ENCODE data around the gene VDR.

Gene VDR

GRCh38 chr12:47904713-47905709, at the start of gene VDR:
Gene VDR, minus strand, starts transcription at chr12:47904994. Its CDS starts 25,881 bp downstream, at chr12:47879113.
- peak; percentile 86 for DNase-seq

- no peak for DNase-seq
Observed at GRCh38 chr12:47954058-47954457, 49.3 kb upstream of the VDR start.

- DNase-seq, result no peak
Observed at GRCh38 chr12:47950856-47951468, 46.2 kb upstream of the VDR start.

- peak; percentile 83 for DNase-seq
Observed at GRCh38 chr12:47949441-47950341, 44.9 kb upstream of the VDR start.

GRCh38 chr12:47947341-47947740, 42.5 kb upstream of the VDR start:
- DNase-seq, result no peak

- no peak for DNase-seq
Observed at GRCh38 chr12:47946413-47947323, 41.9 kb upstream of the VDR start.

- DNase-seq, result no peak
Observed at GRCh38 chr12:47945341-47945728, 40.5 kb upstream of the VDR start.

- DNase-seq, result no peak
Observed at GRCh38 chr12:47944685-47945340, 40.0 kb upstream of the VDR start.

- no peak for DNase-seq
Observed at GRCh38 chr12:47943623-47944340, 39.0 kb upstream of the VDR start.

GRCh38 chr12:47942614-47943225, 37.9 kb upstream of the VDR start:
- no peak for DNase-seq

GRCh38 chr12:47941871-47942613, 37.2 kb upstream of the VDR start:
- DNase-seq, result peak; percentile 79

- DNase-seq, result no peak
Observed at GRCh38 chr12:47941475-47941780, 36.6 kb upstream of the VDR start.

GRCh38 chr12:47940773-47941474, 36.1 kb upstream of the VDR start:
- no peak for DNase-seq

- no peak for DNase-seq
Observed at GRCh38 chr12:47939009-47939601, 34.3 kb upstream of the VDR start.

- no peak for DNase-seq
Observed at GRCh38 chr12:47938594-47938993, 33.8 kb upstream of the VDR start.

GRCh38 chr12:47938093-47938492, 33.3 kb upstream of the VDR start:
- no peak for DNase-seq

- DNase-seq, result no peak
Observed at GRCh38 chr12:47935184-47935583, 30.4 kb upstream of the VDR start.

- no peak for DNase-seq
Observed at GRCh38 chr12:47931187-47931586, 26.4 kb upstream of the VDR start.

GRCh38 chr12:47930634-47931033, 25.8 kb upstream of the VDR start:
- DNase-seq, result no peak
